ENCODE data around the gene NEBL.

The NEBL gene

GRCh38 chr10:20855398-20856038 is 41.6 kb downstream of the NEBL start:
- no peak for DNase-seq

GRCh38 chr10:20853276-20853675 is 43.8 kb downstream of the NEBL start:
- DNase-seq: no peak

GRCh38 chr10:20852303-20852702 is 44.8 kb downstream of the NEBL start:
- DNase-seq: no peak

GRCh38 chr10:20847512-20847911 is 49.6 kb downstream of the NEBL start:
- no peak for DNase-seq

GRCh38 chr10:20846263-20846662 is 50.8 kb downstream of the NEBL start:
- DNase-seq: no peak

GRCh38 chr10:20841419-20841818 is 55.7 kb downstream of the NEBL start:
- no peak for DNase-seq

- DNase-seq: no peak
These were observed 57.2 kb downstream of the NEBL start for GRCh38 chr10:20839910-20840309.

GRCh38 chr10:20839141-20839540 is 58.0 kb downstream of the NEBL start:
- no peak for DNase-seq

- DNase-seq: no peak
These were observed 60.7 kb downstream of the NEBL start for GRCh38 chr10:20836401-20836800.

GRCh38 chr10:20835335-20835734 is 61.8 kb downstream of the NEBL start:
- no peak for DNase-seq

GRCh38 chr10:20834825-20835224 is 62.3 kb downstream of the NEBL start:
- DNase-seq: no peak

GRCh38 chr10:20822825-20823224 is 74.3 kb downstream of the NEBL start:
- no peak for DNase-seq

GRCh38 chr10:20817646-20818045 is 79.5 kb downstream of the NEBL start:
- DNase-seq: no peak

- no peak for DNase-seq
These were observed 80.0 kb downstream of the NEBL start for GRCh38 chr10:20817116-20817515.

- no peak for DNase-seq
These were observed 83.0 kb downstream of the NEBL start for GRCh38 chr10:20814116-20814515.

- DNase-seq: no peak
These were observed 86.0 kb downstream of the NEBL start for GRCh38 chr10:20811131-20811530.

- DNase-seq: no peak
These were observed 87.5 kb downstream of the NEBL start for GRCh38 chr10:20809631-20810030.

- DNase-seq: no peak
These were observed 90.6 kb downstream of the NEBL start for GRCh38 chr10:20806487-20806886.

- no peak for DNase-seq
These were observed 99.8 kb downstream of the NEBL start for GRCh38 chr10:20797290-20797689.

GRCh38 chr10:20795391-20795790 is 101.7 kb downstream of the NEBL start:
- DNase-seq: no peak

GRCh38 chr10:20785174-20785573 is 111.9 kb downstream of the NEBL start:
- no peak for DNase-seq

GRCh38 chr10:20778008-20778757 is 118.9 kb downstream of the NEBL start:
- no peak for DNase-seq

- DNase-seq: no peak
These were observed 120.6 kb downstream of the NEBL start for GRCh38 chr10:20776384-20777118.

GRCh38 chr10:20771051-20771450 is 126.1 kb downstream of the NEBL start:
- DNase-seq: no peak

Measured in DMS153 (cell line).